SK-N-SH (cell line): ENCODE data around the gene BFSP2. TPM values are rescaled to one million over a fixed set of nuclear protein-coding genes. Genes with fewer than 3 reads are reported as not detected.

ENCODE experiments used
- CTCF ChIA-PET: fragments of 300-600, 350-600 bp; formaldehyde crosslinking; extraction: SDS; loops from one replicate; lab custom pipeline; 2021; lab: Yijun Ruan, JAX
- POLR2A ChIA-PET: fragments of 350-600 bp; sonication (Branson Sonifier 250); formaldehyde crosslinking; extraction: SDS; loops from one replicate; lab custom pipeline; 2020; ENCODE audit warnings: antibody characterized with exemption, inconsistent platforms; lab: Yijun Ruan, JAX
- DNase-seq: peaks from one replicate; pipeline ENCODE4 v3.0.0; 2012
- H2AFZ ChIP-seq: fragments of 200-600 bp; sonication (generic); 2 replicates; pipeline ENCODE4 v1.8.1; 2016; ENCODE audit warnings: antibody characterized with exemption, mild to moderate bottlenecking, low read depth
- H3F3A ChIP-seq: fragments of 200-600 bp; sonication (generic); replicated peaks from 2 replicates; pipeline ENCODE3; 2016; ENCODE audit warnings: antibody characterized with exemption, mild to moderate bottlenecking; ENCODE audit not compliant: insufficient read depth
- H3K27ac ChIP-seq, 2 experiments: fragments of 200-500 bp in 1 of 2; fragments of 200-600 bp in 1 of 2; sonication (Bioruptor generic) in 1 of 2; sonication (generic), shearing (Covaris generic) in 1 of 2; 2 replicates each; pipeline versions ENCODE4 v1.5.1 to v1.6.1; 2014 to 2016; ENCODE audit warnings: low read depth in 2 of 2, inconsistent platforms in 1 of 2, low read length in 1 of 2, mild to moderate bottlenecking in 1 of 2, mixed read lengths in 1 of 2
- H3K27me3 ChIP-seq: fragments of 200-600 bp; sonication (generic), shearing (Covaris generic); 2 replicates; pipeline ENCODE4 v1.6.1; 2016; ENCODE audit warnings: mixed run types; ENCODE audit not compliant: insufficient read depth
- H3K36me3 ChIP-seq, 2 experiments: fragments of 200-500 bp in 1 of 2; fragments of 200-600 bp in 1 of 2; sonication (Bioruptor generic) in 1 of 2; sonication (generic) in 1 of 2; replicated peaks in 1 of 2; 2 replicates each; pipeline versions ENCODE3 to v1.5.1; 2014 to 2016; ENCODE audit warnings: low read length in 1 of 2, mild to moderate bottlenecking in 1 of 2; ENCODE audit not compliant: insufficient read depth in 2 of 2, control insufficient read depth in 1 of 2
- H3K4me1 ChIP-seq, 2 experiments: fragments of 200-500 bp in 1 of 2; fragments of 200-600 bp in 1 of 2; sonication (Bioruptor generic) in 1 of 2; sonication (generic), shearing (Covaris generic) in 1 of 2; 2 replicates each; pipeline versions ENCODE4 v1.5.1 to v1.6.1; 2014 to 2016; ENCODE audit warnings: low read depth in 1 of 2, low read length in 1 of 2, mixed run types in 1 of 2; ENCODE audit not compliant: insufficient read depth in 2 of 2, control insufficient read depth in 1 of 2
- H3K4me2 ChIP-seq: fragments of 200-600 bp; sonication (generic), shearing (Covaris generic); 2 replicates; pipeline ENCODE4 v1.6.1; 2017; ENCODE audit warnings: mixed run types
- H3K4me3 ChIP-seq, 2 experiments: fragments of 200-500 bp in 1 of 2; fragments of 200-600 bp in 1 of 2; sonication (Bioruptor generic) in 1 of 2; sonication (generic), shearing (Covaris generic) in 1 of 2; 2 replicates each; pipeline versions ENCODE4 v1.5.1 to v1.8.1; 2014 to 2016; ENCODE audit warnings: low read depth in 2 of 2, inconsistent platforms in 1 of 2, low read length in 1 of 2, mild to moderate bottlenecking in 1 of 2, mixed read lengths in 1 of 2, moderate library complexity in 1 of 2
- H3K79me2 ChIP-seq: fragments of 200-600 bp; sonication (generic); 2 replicates; pipeline ENCODE4 v1.8.1; 2017; ENCODE audit warnings: mild to moderate bottlenecking; ENCODE audit not compliant: insufficient read depth
- H3K9ac ChIP-seq: fragments of 200-600 bp; sonication (generic); 2 replicates; pipeline ENCODE4 v1.6.1; 2017; ENCODE audit warnings: mixed run types
- H3K9me2 ChIP-seq: fragments of 200-600 bp; sonication (generic); 2 replicates; pipeline ENCODE4 v1.6.1; 2017; ENCODE audit warnings: mixed run types
- H3K9me3 ChIP-seq: fragments of 200-600 bp; sonication (generic); 2 replicates; pipeline ENCODE4 v1.6.1; 2017; ENCODE audit warnings: mixed run types, mild to moderate bottlenecking, moderate library complexity
- H4K20me1 ChIP-seq: fragments of 200-600 bp; sonication (generic); 2 replicates; pipeline ENCODE4 v1.6.1; 2017; ENCODE audit warnings: mild to moderate bottlenecking, mixed run types; ENCODE audit not compliant: insufficient read depth
- CHD2 ChIP-seq: fragments of 150-350 bp; IDR thresholded peaks from 2 replicates; pipeline ENCODE4 v1.6.1; 2018; ENCODE audit warnings: low read length; ENCODE audit not compliant: partially characterized antibody
- CTCF ChIP-seq: fragments of 200-600 bp; sonication (generic); IDR thresholded peaks from 2 replicates; pipeline ENCODE4 v1.6.1; 2017; ENCODE audit warnings: antibody characterized with exemption, mild to moderate bottlenecking, moderate library complexity
- EZH2phosphoT487 ChIP-seq: fragments of 200-600 bp; sonication (generic); IDR thresholded peaks from 2 replicates; pipeline ENCODE4 v1.6.1; 2017; ENCODE audit warnings: low read depth, mixed run types, mild to moderate bottlenecking, antibody characterized with exemption, moderate library complexity, borderline replicate concordance
- FOSL2 ChIP-seq: IDR thresholded peaks from 2 replicates; pipeline ENCODE4 v1.4.0; 2012; ENCODE audit warnings: low read depth, mild to moderate bottlenecking, moderate library complexity, borderline replicate concordance
- FOXJ3 ChIP-seq: sonication (generic); formaldehyde crosslinking; IDR thresholded peaks from 2 replicates; pipeline ENCODE4 v1.5.1; 2020; ENCODE audit warnings: mild to moderate bottlenecking, missing genetic modification reagents
- MEF2A ChIP-seq: IDR thresholded peaks from 2 replicates; pipeline ENCODE4 v1.4.0; 2012; ENCODE audit warnings: low read depth, borderline replicate concordance
- NFIC ChIP-seq: IDR thresholded peaks from 2 replicates; pipeline ENCODE4 v1.4.0; 2012; ENCODE audit warnings: borderline replicate concordance
- RAD21 ChIP-seq: IDR thresholded peaks from 2 replicates; pipeline ENCODE4 v1.6.1; 2012; ENCODE audit warnings: mild to moderate bottlenecking, low read length
- SIN3A ChIP-seq: IDR thresholded peaks from 2 replicates; pipeline ENCODE4 v1.6.1; 2012; ENCODE audit warnings: low read depth, mild to moderate bottlenecking, low read length, moderate library complexity, borderline replicate concordance
- SMC3 ChIP-seq: IDR thresholded peaks from 2 replicates; pipeline ENCODE4 v1.6.1; 2012; ENCODE audit warnings: low read depth, low read length, improper control_type of control experiment
- TAF1 ChIP-seq: IDR thresholded peaks from 2 replicates; pipeline ENCODE4 v1.6.1; 2012; ENCODE audit warnings: low read depth, mild to moderate bottlenecking, low read length, moderate library complexity, borderline replicate concordance
- TCF12 ChIP-seq: IDR thresholded peaks from 2 replicates; pipeline ENCODE4 v1.4.0; 2012
- TEAD4 ChIP-seq: IDR thresholded peaks from 2 replicates; pipeline ENCODE4 v1.4.0; 2012; ENCODE audit warnings: mild to moderate bottlenecking, borderline replicate concordance; ENCODE audit not compliant: insufficient read depth
- USF2 ChIP-seq: fragments of 150-350 bp; IDR thresholded peaks from 2 replicates; pipeline ENCODE4 v1.6.1; 2017; ENCODE audit warnings: antibody characterized with exemption, low read length, low read depth, borderline replicate concordance
- YY1 ChIP-seq: IDR thresholded peaks from 2 replicates; pipeline ENCODE4 v1.4.0; 2012; ENCODE audit warnings: low read depth, mild to moderate bottlenecking
- ZBTB33 ChIP-seq: IDR thresholded peaks from 2 replicates; pipeline ENCODE4 v1.4.0; 2012; ENCODE audit warnings: low read depth, borderline replicate concordance
- WGBS: methylation state at CpG from one replicate; pipeline ENCODE4 v1.1.6; 2017; ENCODE audit warnings: low lambda C conversion rate; 5-methylcytosine and 5-hydroxymethylcytosine counted together
- polyA plus RNA-seq, 3 experiments: library from polyadenylated mRNA; depleted of rRNA; stranded (reverse); fragments of >200 nt; gene quantifications; 2 replicates each; pipeline ENCODE4 v1.2.3, GENCODE V29; 2012

BFSP2 gene
- polyA plus RNA-seq, 1 of the 3 experiments (the other 2 are of a cell fraction), result not detected

GRCh38 chr3:133383741-133384140, 16.1 kb upstream of the BFSP2 start:
- Histone ChIP-seq H3F3A (no peaks in the 10 kb centered on the region), H3K4me2 (no peak overlapping the region), H3K27me3 (no peaks in the 10 kb centered on the region), H3K4me1 (peaks cover 0 to 50% of the 10 kb centered on the region in 2 experiments; a peak in 2 of 4 replicates), H2AFZ (no peak overlapping the region), H3K79me2 (no peaks in the 10 kb centered on the region), H3K27ac (peak overlapping the region in 1 of 2 experiments; percentile 82; a peak in 2 of 4 replicates), H3K9me3 (no peaks in the 10 kb centered on the region), H3K9ac (no peak overlapping the region), H3K4me3 (no peak overlapping the region), H3K36me3 (no peaks in the 10 kb centered on the region), H3K9me2 (no peaks in the 10 kb centered on the region), H4K20me1 (no peaks in the 10 kb centered on the region)
- no peak for DNase-seq
- WGBS, result 87% methylated on average over 5 of the region's 5 CpGs
- POLR2A ChIA-PET, result interaction anchor here (1.5 kb wide), 1 partner anchor 343 kb away, joined by 5 read pairs; no protein-coding TSS in a partner anchor
- CTCF ChIA-PET, result interaction anchor here (0.6 to 13.1 kb wide), 20 partner anchors 9 to 656 kb away, joined by 3 to 178 read pairs (median 6); partner anchors contain the start of genes BFSP2, CDV3 and TMEM108
- no peak for TF ChIP-seq CHD2
- TF ChIP-seq SIN3A, result no peak
- TF ChIP-seq NFIC, result no peak
- no peak for TF ChIP-seq USF2
- no peak for TF ChIP-seq MEF2A
- no peak for TF ChIP-seq FOXJ3
- no peak for TF ChIP-seq ZBTB33
- TF ChIP-seq TEAD4, result no peak
- TF ChIP-seq SMC3, result no peak
- TF ChIP-seq EZH2phosphoT487, result no peak
- TF ChIP-seq TCF12, result no peak
- no peak for TF ChIP-seq CTCF
- TF ChIP-seq YY1, result no peak
- TF ChIP-seq TAF1, result no peak
- TF ChIP-seq FOSL2, result no peak
- no peak for TF ChIP-seq RAD21
